PFSK-1 (cell line): ENCODE results near the gene HYAL4.

ENCODE experiments used
- FOXP2 ChIP-seq: optimal IDR thresholded peaks from 2 replicates; pipeline ENCODE3; 2011; ENCODE audit warnings: borderline replicate concordance, control low read depth, inconsistent platforms; ENCODE audit not compliant: insufficient read depth; ENCODE audit errors: extremely low read length, extremely low read depth
- POLR2AphosphoS5 ChIP-seq: IDR thresholded peaks from 2 replicates; pipeline ENCODE4 v1.6.1; 2012; ENCODE audit warnings: low read depth, mild to moderate bottlenecking, control low read depth, low read length, moderate library complexity
- REST ChIP-seq, 2 experiments: IDR thresholded peaks; 2 replicates each; pipeline versions ENCODE4 v1.6.1 to v1.8.0; 2011 to 2012; ENCODE audit warnings: low read depth in 2 of 2, low read length in 2 of 2, control low read depth in 1 of 2, inconsistent platforms in 1 of 2, mild to moderate bottlenecking in 1 of 2, moderate library complexity in 1 of 2; ENCODE audit not compliant: insufficient read depth in 1 of 2
- SIN3A ChIP-seq: IDR thresholded peaks from 2 replicates; pipeline ENCODE4 v1.6.1; 2012; ENCODE audit warnings: mild to moderate bottlenecking, low read length, moderate library complexity, borderline replicate concordance; ENCODE audit not compliant: insufficient read depth
- TAF1 ChIP-seq: IDR thresholded peaks from 2 replicates; pipeline ENCODE4 v1.6.1; 2012; ENCODE audit warnings: low read length, control low read depth, borderline replicate concordance; ENCODE audit not compliant: insufficient read depth

Gene HYAL4

GRCh38 chr7:123917878-123918277 is 72.9 kb downstream of the HYAL4 start:
- TF ChIP-seq SIN3A = no peak
- TF ChIP-seq REST (IDR thresholded peaks at IDR 0.05; ENCODE audit: insufficient read depth in 1 of 2, low read depth in 2 of 2, low read length in 2 of 2) = no peak
- no peak for TF ChIP-seq FOXP2
- no peak for TF ChIP-seq POLR2AphosphoS5
- no peak for TF ChIP-seq TAF1

GRCh38 chr7:123918309-123918708 is 73.3 kb downstream of the HYAL4 start:
- no peak for TF ChIP-seq FOXP2
- no peak for TF ChIP-seq REST (IDR thresholded peaks at IDR 0.05; ENCODE audit: insufficient read depth in 1 of 2, low read depth in 2 of 2, low read length in 2 of 2)
- TF ChIP-seq POLR2AphosphoS5 = no peak
- TF ChIP-seq TAF1 = no peak
- no peak for TF ChIP-seq SIN3A

- TF ChIP-seq SIN3A = no peak
- no peak for TF ChIP-seq FOXP2
- TF ChIP-seq REST (IDR thresholded peaks at IDR 0.05; ENCODE audit: insufficient read depth in 1 of 2, low read depth in 2 of 2, low read length in 2 of 2) = no peak
- TF ChIP-seq TAF1 = no peak
- no peak for TF ChIP-seq POLR2AphosphoS5
Observed at GRCh38 chr7:123923599-123923998, 78.6 kb downstream of the HYAL4 start.

GRCh38 chr7:123924941-123925340 is 80.0 kb downstream of the HYAL4 start, which contains the start of gene SPAM1:
Gene SPAM1, plus strand, starts transcription at chr7:123925241. Its CDS starts 28,330 bp downstream, at chr7:123953571.
- TF ChIP-seq TAF1 (no peak), POLR2AphosphoS5 (no peak), REST (IDR thresholded peaks at IDR 0.05; ENCODE audit: insufficient read depth in 1 of 2, low read depth in 2 of 2, low read length in 2 of 2) (no peak), SIN3A (no peak), FOXP2 (no peak)
